CD1c-positive myeloid dendritic cell (primary cell): ENCODE results near the gene BCL11B.
"Not testable (repeated sequence)": the region's sequence is repeated elsewhere in the genome, so short reads cannot be mapped to it uniquely, and the experiment has no call there.

Source experiments
- DNase-seq: peaks from one replicate; pipeline ENCODE4 v3.0.0-alpha.2; 2016; ENCODE audit errors: extremely low spot score

Gene BCL11B

DNA sequence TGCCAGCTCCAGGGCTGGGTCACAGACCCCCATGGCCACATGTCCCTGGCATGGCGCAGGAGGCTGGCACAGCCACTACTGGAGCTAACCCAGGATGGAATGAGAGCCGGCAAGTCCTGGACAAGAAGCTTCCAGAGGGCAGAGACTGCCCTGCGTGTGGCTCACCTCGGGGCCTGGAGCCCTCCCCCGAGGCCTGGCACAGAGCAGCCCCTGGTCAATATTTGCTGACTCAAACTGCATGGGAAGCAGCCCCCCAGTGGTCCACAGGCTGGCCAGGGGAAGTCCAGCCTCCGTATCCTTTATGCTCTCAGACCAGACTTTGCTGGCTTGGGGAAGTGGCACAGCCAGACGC, 71.4 kb downstream of the BCL11B start:
- no peak for DNase-seq

- DNase-seq, result no peak
These were observed 71.9 kb downstream of the BCL11B start for GRCh38 chr14:99199846-99200653.

- DNase-seq, result no peak
These were observed 73.1 kb downstream of the BCL11B start for GRCh38 chr14:99198746-99199502.

- no peak for DNase-seq
These were observed 75.7 kb downstream of the BCL11B start for GRCh38 chr14:99196310-99196650.

GRCh38 chr14:99195602-99196309, 76.2 kb downstream of the BCL11B start:
- no peak for DNase-seq

DNA sequence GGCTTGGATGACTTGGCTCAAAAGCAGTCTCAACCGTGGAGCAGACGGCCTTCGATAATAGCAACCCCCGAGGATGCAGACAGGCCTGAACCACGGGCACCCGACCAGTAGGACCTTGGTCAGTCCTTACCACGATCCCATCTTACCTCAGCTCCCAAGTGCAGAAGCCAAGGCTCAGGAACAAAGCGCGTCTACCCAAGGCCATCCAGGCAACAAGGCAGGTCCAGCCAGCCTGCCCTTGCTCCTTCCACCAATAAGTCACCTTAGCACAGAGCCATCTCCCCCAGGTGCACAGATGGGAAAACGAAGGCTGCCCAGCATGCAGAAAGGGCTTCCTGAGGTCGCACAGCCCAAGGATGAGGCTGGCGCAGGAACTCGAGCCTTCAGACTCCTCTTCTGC, 77.3 kb downstream of the BCL11B start:
- no peak for DNase-seq

DNA sequence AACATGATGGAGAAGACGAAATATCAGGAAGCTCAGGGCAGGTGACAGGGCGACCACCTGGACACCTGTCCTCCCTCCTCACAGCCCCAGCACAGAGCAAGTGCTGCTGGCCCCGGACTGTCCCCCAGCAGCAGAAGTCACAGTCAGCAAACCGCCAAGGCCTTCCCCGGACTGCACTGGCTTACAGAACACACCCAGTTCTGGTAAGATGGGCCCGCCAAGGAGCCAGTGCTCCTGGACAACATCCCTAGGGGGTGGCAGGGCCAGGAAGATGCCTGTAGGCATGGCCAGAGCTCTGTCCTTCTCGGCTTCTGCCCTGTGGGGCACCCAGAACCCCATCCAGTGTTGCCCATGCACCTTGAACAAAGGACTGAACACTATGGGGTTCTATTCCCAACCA, 77.9 kb downstream of the BCL11B start:
- DNase-seq, result no peak

- DNase-seq, result no peak
These were observed 79.2 kb downstream of the BCL11B start for GRCh38 chr14:99192830-99193229.

- DNase-seq, result no peak
These were observed 79.9 kb downstream of the BCL11B start for GRCh38 chr14:99192028-99192621.

GRCh38 chr14:99191395-99192027, 80.5 kb downstream of the BCL11B start:
- no peak for DNase-seq

- DNase-seq, result no peak
These were observed 81.2 kb downstream of the BCL11B start for GRCh38 chr14:99190696-99191394.

DNA sequence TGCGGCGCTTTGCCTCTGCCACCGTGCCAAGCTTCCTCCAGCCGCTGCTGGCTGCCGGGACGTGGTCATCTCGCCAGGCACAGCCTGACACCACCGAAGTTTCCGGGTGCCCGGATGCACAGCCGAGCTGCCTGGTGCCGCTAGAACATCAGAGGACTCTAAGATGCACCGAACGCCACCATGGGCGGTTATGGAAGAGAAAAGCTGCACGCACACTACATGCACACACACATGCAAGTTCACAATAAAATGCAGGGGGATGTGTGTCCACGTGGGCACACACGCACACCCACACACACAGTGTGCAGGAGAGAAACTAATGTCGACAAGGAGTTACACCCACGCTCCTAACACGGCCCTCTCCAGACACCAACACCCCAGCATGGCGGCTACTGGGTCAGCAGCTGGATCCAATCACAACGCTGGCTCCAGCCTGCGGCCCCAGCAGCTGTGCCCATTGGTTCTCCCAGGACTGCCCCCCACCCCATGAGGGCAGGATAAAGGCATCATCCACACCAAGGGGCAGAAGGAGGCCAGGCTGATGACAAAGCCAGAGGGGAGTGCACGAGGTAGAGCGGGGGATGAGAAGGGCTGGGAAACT, 82.7 kb downstream of the BCL11B start:
- DNase-seq, result no peak

GRCh38 chr14:99188731-99189191, 83.2 kb downstream of the BCL11B start:
- DNase-seq, result no peak

- DNase-seq, result no peak
These were observed 84.1 kb downstream of the BCL11B start for GRCh38 chr14:99187858-99188257.

GRCh38 chr14:99186956-99187690, 84.9 kb downstream of the BCL11B start:
- no peak for DNase-seq

DNA sequence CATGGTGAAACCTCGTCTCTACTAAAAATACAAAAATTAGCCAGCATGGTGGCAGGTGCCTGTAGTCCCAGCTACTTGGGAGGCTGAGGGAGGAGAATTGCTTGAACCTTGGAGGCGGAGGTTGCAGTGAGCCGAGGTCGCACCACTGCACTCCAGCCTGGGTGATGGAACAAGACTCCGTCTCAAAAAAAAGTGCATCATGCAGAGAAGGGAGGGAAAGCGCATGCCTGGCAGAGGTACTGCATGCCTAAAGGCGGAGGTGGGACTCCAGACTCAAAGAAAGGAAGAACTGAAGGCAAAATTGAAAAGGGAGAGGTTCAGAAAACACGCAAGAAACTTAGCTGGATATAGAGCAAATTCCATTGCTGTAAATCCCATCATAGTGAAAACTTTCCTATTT, 85.7 kb downstream of the BCL11B start:
- not testable (repeated sequence) for DNase-seq

DNA sequence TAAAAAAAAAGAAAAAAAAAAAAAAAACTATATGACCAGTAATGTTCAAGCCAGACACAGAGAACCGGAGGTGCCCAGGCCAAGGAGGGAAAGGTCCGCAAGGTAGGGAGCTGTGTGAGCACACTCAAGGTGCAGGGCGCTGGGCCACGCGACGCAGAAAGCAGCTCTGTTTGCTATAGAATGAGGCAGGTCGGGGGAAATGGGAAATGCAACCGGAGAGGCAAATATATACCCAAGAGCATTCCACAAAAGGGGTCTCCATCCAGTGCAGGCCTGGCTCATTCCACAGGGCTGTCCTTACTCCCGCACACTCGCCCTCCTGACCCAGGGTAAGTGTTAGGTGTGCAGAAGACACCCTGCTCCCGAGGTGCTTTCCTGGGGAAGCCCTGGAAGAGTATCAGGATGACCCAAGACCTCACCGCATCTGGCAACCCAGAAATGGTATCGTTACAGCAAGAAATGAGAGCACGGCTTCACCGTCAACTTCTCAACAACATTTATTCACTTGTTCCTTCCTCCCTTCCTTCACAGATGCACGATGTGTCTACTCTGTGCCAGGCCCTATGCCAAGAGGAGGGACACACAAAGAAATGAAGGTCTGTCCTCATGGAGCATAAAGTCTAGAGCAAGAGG, 86.4 kb downstream of the BCL11B start:
- no peak for DNase-seq

GRCh38 chr14:99183716-99184115, 88.3 kb downstream of the BCL11B start:
- no peak for DNase-seq

DNA sequence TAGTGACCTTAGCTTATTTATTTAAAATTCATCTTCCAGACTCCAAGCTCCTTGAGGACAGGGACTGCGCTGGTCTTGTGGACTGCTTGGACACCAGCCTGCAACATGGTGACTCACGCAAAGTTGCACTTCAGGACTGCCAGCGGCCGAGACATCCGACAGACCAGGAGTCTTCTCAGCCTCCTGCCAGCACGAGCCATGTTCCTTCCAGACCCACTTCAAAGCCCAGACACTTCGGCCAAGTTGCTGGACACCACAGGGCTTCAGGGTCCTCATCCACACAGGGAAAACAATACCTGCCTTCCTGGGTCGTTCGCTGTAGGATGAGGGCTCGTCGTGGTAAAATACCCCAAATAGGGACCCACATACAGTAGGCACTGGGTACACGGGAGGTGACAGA, 88.7 kb downstream of the BCL11B start:
- DNase-seq, result no peak
